GM12878 (cell line): Measurements from ENCODE around the gene HCN4. TPM values are rescaled to one million over a fixed set of nuclear protein-coding genes. Genes with fewer than 3 reads are reported as not detected.

Experiments used
- ATAC-seq: fragments of 200-7000 bp; cut with Tn5 transposase; 3 replicates; pipeline ENCODE4 v1.9.1; 2020; ENCODE audit warnings: mild to moderate bottlenecking, moderate library complexity
- BruUV-seq: library from RNA; stranded (reverse); fragments of 400-500 nt; replicated peaks from 2 replicates; lab custom pipeline; 2021; lab: Mats Ljungman, UMichigan
- CTCF ChIA-PET: fragments of 300-600 bp; sonication (Branson Sonifier 250); formaldehyde crosslinking; extraction: SDS; loops from one replicate; lab custom pipeline; 2021; ENCODE audit warnings: inconsistent platforms; lab: Yijun Ruan, JAX
- POLR2A ChIA-PET: fragments of 350-600 bp; formaldehyde crosslinking; extraction: SDS; loops from one replicate; lab custom pipeline; 2021; ENCODE audit warnings: inconsistent platforms; lab: Charles Lee
- RAD21 ChIA-PET: fragments of 300-600 bp; sonication (Branson Sonifier 250); formaldehyde crosslinking; loops from one replicate; lab custom pipeline; 2023; ENCODE audit warnings: antibody characterized with exemption; ENCODE audit not compliant: unreplicated experiment; lab: Charles Lee
- SMC1A ChIA-PET: fragments of 300-600 bp; sonication (Branson Sonifier 250); formaldehyde crosslinking; loops from one replicate; lab custom pipeline; 2023; ENCODE audit not compliant: unreplicated experiment, uncharacterized antibody; lab: Charles Lee
- DNase-seq: peaks from one replicate; pipeline ENCODE4 v3.0.0-alpha.2; 2011; ENCODE audit warnings: low read depth, low spot score
- FAIRE-seq: peaks from 3 replicates; lab custom pipeline; 2011; peaks lifted over from hg19 to GRCh38; lab: Jason Lieb, UNC
- H2AFZ ChIP-seq: 2 replicates; pipeline ENCODE4 v1.6.0; 2011; ENCODE audit warnings: low read depth, low read length, control low read depth; ENCODE audit not compliant: control insufficient read depth
- H3K27ac ChIP-seq: 2 replicates; pipeline ENCODE4 v1.5.1; 2011; ENCODE audit warnings: control low read depth; ENCODE audit not compliant: control insufficient read depth, insufficient read depth
- H3K27me3 ChIP-seq, 2 experiments: replicated peaks in 1 of 2; 2 replicates each; pipeline versions ENCODE4 v1.6.0 to v1.6.1; 2011; ENCODE audit warnings: low read length in 1 of 2; ENCODE audit not compliant: control insufficient read depth in 2 of 2, insufficient read depth in 2 of 2
- H3K36me3 ChIP-seq, 2 experiments: 2 replicates each; pipeline ENCODE4 v1.5.1; 2011; ENCODE audit warnings: low read length in 1 of 2; ENCODE audit not compliant: control insufficient read depth in 2 of 2, insufficient read depth in 2 of 2
- H3K4me1 ChIP-seq: 2 replicates; pipeline ENCODE4 v1.6.1; 2011; ENCODE audit warnings: mild to moderate bottlenecking, low read length, moderate library complexity, mixed read lengths; ENCODE audit not compliant: control insufficient read depth, insufficient read depth
- H3K4me2 ChIP-seq: 2 replicates; pipeline ENCODE4 v1.6.0; 2011; ENCODE audit warnings: control low read depth; ENCODE audit not compliant: control insufficient read depth, insufficient read depth
- H3K4me3 ChIP-seq: fragments of 200-600 bp; sonication (generic); 2 replicates; pipeline ENCODE4 v1.5.1; 2016
- H3K79me2 ChIP-seq: 2 replicates; pipeline ENCODE4 v1.6.0; 2011; ENCODE audit warnings: low read length; ENCODE audit not compliant: control insufficient read depth, insufficient read depth
- H3K9ac ChIP-seq: 2 replicates; pipeline ENCODE4 v1.8.0; 2011; ENCODE audit warnings: low read length, control low read depth, mixed read lengths; ENCODE audit not compliant: control insufficient read depth, insufficient read depth
- H3K9me3 ChIP-seq: replicated peaks from 3 replicates; pipeline ENCODE4 v1.5.1; 2011; ENCODE audit warnings: mild to moderate bottlenecking, low read length; ENCODE audit not compliant: control insufficient read depth, insufficient read depth
- H4K20me1 ChIP-seq: 2 replicates; pipeline ENCODE4 v1.6.0; 2011; ENCODE audit not compliant: control insufficient read depth, insufficient read depth
- CBX3 ChIP-seq: fragments of 200-600 bp; sonication (generic); IDR thresholded peaks from 2 replicates; pipeline ENCODE4 v1.6.1; 2016; ENCODE audit warnings: low read depth, borderline replicate concordance
- EZH2 ChIP-seq: IDR thresholded peaks from 2 replicates; pipeline ENCODE4 v1.6.1; 2012; ENCODE audit warnings: low read depth, mild to moderate bottlenecking, control low read depth, inconsistent platforms, low read length, borderline replicate concordance; ENCODE audit not compliant: control insufficient read depth
- JUND ChIP-seq: IDR thresholded peaks from 2 replicates; pipeline ENCODE4 v1.6.1; 2012; ENCODE audit warnings: low read depth, mild to moderate bottlenecking, low read length, improper control_type of control experiment, moderate library complexity
- MEF2B ChIP-seq: fragments of 450-650 bp; IDR thresholded peaks from 2 replicates; pipeline ENCODE4 v1.6.1; 2018; ENCODE audit warnings: mild to moderate bottlenecking, moderate library complexity; ENCODE audit not compliant: partially characterized antibody, poor library complexity, severe bottlenecking
- TBL1XR1 ChIP-seq: IDR thresholded peaks from 2 replicates; pipeline ENCODE4 v1.6.1; 2012; ENCODE audit warnings: low read depth, low read length, improper control_type of control experiment
- TCF3 ChIP-seq: IDR thresholded peaks from 2 replicates; pipeline ENCODE4 v1.6.1; 2012; ENCODE audit warnings: low read depth, mild to moderate bottlenecking, low read length, borderline replicate concordance; ENCODE audit not compliant: insufficient read depth
- YY1 ChIP-seq: IDR thresholded peaks from 2 replicates; pipeline ENCODE4 v1.6.1; 2011; ENCODE audit warnings: low read depth, mild to moderate bottlenecking, low read length
- ZNF384 ChIP-seq: IDR thresholded peaks from 2 replicates; pipeline ENCODE4 v1.6.1; 2012; ENCODE audit warnings: low read depth, mild to moderate bottlenecking, low read length, improper control_type of control experiment, borderline replicate concordance
- WGBS: methylation state at CpG from one replicate; pipeline ENCODE4 v1.1.6; 2016; ENCODE audit warnings: low lambda C conversion rate; ENCODE audit not compliant: insufficient replicate concordance, insufficient coverage; ENCODE audit errors: missing lambda C conversion rate; 5-methylcytosine and 5-hydroxymethylcytosine counted together
- in situ Hi-C: fragments of 300-500 bp; cut with MboI; formaldehyde crosslinking; loops from 9 replicates; pipeline ENCODE4 v1.14.3; 2018; ENCODE audit warnings: mixed read lengths
- intact Hi-C: fragments of 100-400 bp; cut with micrococcal nuclease; formaldehyde crosslinking; loops from one replicate; pipeline ENCODE4 v1.14.2; 2022; ENCODE audit not compliant: unreplicated experiment
- polyA plus RNA-seq, 11 experiments: library from polyadenylated mRNA; depleted of rRNA in 4 of 11; unstranded in 6 of 11; stranded (reverse) in 5 of 11; fragments of >200 nt; fragmentation: Nextera tagmentation in 4 of 11; fragmentation: Illumina TruSeq in 1 of 11; extraction: Ambion mirVana in 4 of 11; extraction: Trizol in 1 of 11; gene quantifications; 1 replicate in 1 of 11; 2 replicates in 10 of 11; pipeline versions ENCODE4 v1.2.1 to v1.2.3, GENCODE V29; 2011 to 2016; ENCODE audit warnings: inconsistent platforms in 2 of 11, missing spikeins in 2 of 11, low read depth in 1 of 11
- total RNA-seq, 4 experiments: library from RNA; depleted of rRNA in 3 of 4; stranded (reverse); fragments of >200 nt in 3 of 4; fragmentation: Illumina TruSeq in 1 of 4; extraction: Trizol in 1 of 4; gene quantifications; 2 replicates each; pipeline versions ENCODE4 v1.2.1 to v1.2.3, GENCODE V29; 2013 to 2021
- TF ChIP-seq, protein P1 (sequence below): fragments of 450-650 bp; IDR thresholded peaks from 2 replicates; pipeline ENCODE4 v1.6.1; 2018; ENCODE audit warnings: mild to moderate bottlenecking, low read depth, moderate library complexity; ENCODE audit not compliant: partially characterized antibody
- TF ChIP-seq, protein P2 (sequence below): fragments of 150-350 bp; IDR thresholded peaks from 2 replicates; pipeline ENCODE4 v1.6.1; 2014; ENCODE audit warnings: mild to moderate bottlenecking, low read depth, low read length
- TF ChIP-seq, protein P3 (sequence below): fragments of 450-650 bp; IDR thresholded peaks from 2 replicates; pipeline ENCODE4 v1.6.1; 2014; ENCODE audit warnings: mild to moderate bottlenecking
- TF ChIP-seq, protein P4 (sequence below): IDR thresholded peaks from 2 replicates; pipeline ENCODE4 v1.6.1; 2011; ENCODE audit warnings: borderline replicate concordance, low read depth, mild to moderate bottlenecking, moderate library complexity, low read length; ENCODE audit not compliant: insufficient read depth, poor library complexity, severe bottlenecking

The HCN4 gene
- total and polyA plus RNA-seq, 10 of the 15 experiments (the other 5 are each of a cell fraction or from before 2014, with no cell fraction given) = 0.03 to 0.10 TPM; not detected in 8

DNA sequence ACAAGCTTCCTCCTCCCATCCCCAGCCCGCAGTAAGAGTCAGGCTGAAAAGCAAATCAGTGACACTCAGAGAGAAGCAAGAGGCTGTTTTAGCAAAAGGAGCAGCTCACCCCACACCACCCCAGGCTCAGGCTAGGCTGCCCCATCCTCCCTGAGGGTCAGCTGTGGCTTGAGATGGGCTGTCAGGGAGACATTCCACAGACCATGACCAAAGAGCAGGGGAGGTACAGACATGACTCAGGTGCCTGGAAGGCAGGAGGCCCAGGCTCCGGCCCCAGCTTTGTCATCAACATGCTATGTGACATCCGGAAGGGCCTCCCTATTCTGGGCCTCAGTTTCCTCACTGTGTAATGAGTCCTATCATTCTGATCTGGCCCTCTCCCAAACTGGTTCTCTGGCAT lies 24.7 kb downstream of the HCN4 start:
- H3K27me3 ChIP-seq = no peaks in the 10 kb centered on the region
- H3K4me1 ChIP-seq = no peaks in the 10 kb centered on the region
- POLR2A ChIA-PET = no interaction called here
- SMC1A ChIA-PET = no interaction called here
- ATAC-seq = no peak
- no TSS peak for BruUV-seq
- no peaks in the 10 kb centered on the region for H3K79me2 ChIP-seq
- H3K27ac ChIP-seq = no peak overlapping the region
- WGBS = 4% methylated on average over 3 of the region's 3 CpGs
- no peaks in the 10 kb centered on the region for H3K36me3 ChIP-seq
- H3K4me2 ChIP-seq = no peak overlapping the region
- CTCF ChIA-PET = no interaction called here
- in situ Hi-C loops = no loop called here
- FAIRE-seq = no peak
- H3K9me3 ChIP-seq = no peaks in the 10 kb centered on the region
- H3K9ac ChIP-seq = no peak overlapping the region
- RAD21 ChIA-PET = no interaction called here
- TF ChIP-seq, protein P1, sequence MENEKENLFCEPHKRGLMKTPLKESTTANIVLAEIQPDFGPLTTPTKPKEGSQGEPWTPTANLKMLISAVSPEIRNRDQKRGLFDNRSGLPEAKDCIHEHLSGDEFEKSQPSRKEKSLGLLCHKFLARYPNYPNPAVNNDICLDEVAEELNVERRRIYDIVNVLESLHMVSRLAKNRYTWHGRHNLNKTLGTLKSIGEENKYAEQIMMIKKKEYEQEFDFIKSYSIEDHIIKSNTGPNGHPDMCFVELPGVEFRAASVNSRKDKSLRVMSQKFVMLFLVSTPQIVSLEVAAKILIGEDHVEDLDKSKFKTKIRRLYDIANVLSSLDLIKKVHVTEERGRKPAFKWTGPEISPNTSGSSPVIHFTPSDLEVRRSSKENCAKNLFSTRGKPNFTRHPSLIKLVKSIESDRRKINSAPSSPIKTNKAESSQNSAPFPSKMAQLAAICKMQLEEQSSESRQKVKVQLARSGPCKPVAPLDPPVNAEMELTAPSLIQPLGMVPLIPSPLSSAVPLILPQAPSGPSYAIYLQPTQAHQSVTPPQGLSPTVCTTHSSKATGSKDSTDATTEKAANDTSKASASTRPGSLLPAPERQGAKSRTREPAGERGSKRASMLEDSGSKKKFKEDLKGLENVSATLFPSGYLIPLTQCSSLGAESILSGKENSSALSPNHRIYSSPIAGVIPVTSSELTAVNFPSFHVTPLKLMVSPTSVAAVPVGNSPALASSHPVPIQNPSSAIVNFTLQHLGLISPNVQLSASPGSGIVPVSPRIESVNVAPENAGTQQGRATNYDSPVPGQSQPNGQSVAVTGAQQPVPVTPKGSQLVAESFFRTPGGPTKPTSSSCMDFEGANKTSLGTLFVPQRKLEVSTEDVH = no peak
- TF ChIP-seq EZH2 (no peak), YY1 (no peak), CBX3 (no peak), MEF2B (no peak), TBL1XR1 (no peak), TCF3 (no peak), ZNF384 (no peak), JUND (no peak)
- TF ChIP-seq, protein P2, sequence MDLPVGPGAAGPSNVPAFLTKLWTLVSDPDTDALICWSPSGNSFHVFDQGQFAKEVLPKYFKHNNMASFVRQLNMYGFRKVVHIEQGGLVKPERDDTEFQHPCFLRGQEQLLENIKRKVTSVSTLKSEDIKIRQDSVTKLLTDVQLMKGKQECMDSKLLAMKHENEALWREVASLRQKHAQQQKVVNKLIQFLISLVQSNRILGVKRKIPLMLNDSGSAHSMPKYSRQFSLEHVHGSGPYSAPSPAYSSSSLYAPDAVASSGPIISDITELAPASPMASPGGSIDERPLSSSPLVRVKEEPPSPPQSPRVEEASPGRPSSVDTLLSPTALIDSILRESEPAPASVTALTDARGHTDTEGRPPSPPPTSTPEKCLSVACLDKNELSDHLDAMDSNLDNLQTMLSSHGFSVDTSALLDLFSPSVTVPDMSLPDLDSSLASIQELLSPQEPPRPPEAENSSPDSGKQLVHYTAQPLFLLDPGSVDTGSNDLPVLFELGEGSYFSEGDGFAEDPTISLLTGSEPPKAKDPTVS = no peak
- TF ChIP-seq, protein P3, sequence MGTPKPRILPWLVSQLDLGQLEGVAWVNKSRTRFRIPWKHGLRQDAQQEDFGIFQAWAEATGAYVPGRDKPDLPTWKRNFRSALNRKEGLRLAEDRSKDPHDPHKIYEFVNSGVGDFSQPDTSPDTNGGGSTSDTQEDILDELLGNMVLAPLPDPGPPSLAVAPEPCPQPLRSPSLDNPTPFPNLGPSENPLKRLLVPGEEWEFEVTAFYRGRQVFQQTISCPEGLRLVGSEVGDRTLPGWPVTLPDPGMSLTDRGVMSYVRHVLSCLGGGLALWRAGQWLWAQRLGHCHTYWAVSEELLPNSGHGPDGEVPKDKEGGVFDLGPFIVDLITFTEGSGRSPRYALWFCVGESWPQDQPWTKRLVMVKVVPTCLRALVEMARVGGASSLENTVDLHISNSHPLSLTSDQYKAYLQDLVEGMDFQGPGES = no peak
- TF ChIP-seq, protein P4, sequence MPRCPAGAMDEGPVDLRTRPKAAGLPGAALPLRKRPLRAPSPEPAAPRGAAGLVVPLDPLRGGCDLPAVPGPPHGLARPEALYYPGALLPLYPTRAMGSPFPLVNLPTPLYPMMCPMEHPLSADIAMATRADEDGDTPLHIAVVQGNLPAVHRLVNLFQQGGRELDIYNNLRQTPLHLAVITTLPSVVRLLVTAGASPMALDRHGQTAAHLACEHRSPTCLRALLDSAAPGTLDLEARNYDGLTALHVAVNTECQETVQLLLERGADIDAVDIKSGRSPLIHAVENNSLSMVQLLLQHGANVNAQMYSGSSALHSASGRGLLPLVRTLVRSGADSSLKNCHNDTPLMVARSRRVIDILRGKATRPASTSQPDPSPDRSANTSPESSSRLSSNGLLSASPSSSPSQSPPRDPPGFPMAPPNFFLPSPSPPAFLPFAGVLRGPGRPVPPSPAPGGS = no peak
- intact Hi-C loops = no loop called here
- no peak overlapping the region for H2AFZ ChIP-seq
- H4K20me1 ChIP-seq = no peaks in the 10 kb centered on the region; the same call in none of the 2 replicates
- no peak for DNase-seq
- no peak overlapping the region for H3K4me3 ChIP-seq
